ENCODE data around the gene ARIH2.
A peak's percentile ranks its signal among the peaks of the same experiment; 100 is the strongest.

ARIH2 gene

DNA sequence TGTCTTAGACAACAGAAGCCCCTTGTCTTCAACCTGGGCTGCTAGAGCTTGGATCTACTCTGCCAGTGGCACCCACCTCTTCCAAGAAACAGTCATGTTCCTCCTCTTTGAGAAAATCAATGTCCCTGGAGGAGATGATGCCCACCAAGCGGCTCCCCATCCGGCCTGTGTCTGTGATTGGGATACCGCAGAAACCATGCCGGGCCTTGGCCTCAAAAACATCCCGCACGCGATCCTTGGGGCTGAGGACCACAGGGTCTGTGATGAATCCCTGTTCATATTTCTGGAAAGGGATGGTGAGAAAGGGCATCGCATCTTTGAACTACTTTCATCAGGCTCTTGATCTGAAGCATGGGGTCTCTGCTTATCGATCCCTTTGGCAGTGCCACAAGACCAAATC is 109.0 kb downstream of the ARIH2 start:
- H3K4me1 Mint-ChIP-seq: peaks cover 53% of the 10 kb centered on the region
- no peaks in the 10 kb centered on the region for H3K9me3 Mint-ChIP-seq
- no peak overlapping the region for H3K27ac Mint-ChIP-seq
- no peaks in the 10 kb centered on the region for H3K27me3 Mint-ChIP-seq (ENCODE audit: low read depth, poor library complexity)
- TF ChIP-seq, protein P1, sequence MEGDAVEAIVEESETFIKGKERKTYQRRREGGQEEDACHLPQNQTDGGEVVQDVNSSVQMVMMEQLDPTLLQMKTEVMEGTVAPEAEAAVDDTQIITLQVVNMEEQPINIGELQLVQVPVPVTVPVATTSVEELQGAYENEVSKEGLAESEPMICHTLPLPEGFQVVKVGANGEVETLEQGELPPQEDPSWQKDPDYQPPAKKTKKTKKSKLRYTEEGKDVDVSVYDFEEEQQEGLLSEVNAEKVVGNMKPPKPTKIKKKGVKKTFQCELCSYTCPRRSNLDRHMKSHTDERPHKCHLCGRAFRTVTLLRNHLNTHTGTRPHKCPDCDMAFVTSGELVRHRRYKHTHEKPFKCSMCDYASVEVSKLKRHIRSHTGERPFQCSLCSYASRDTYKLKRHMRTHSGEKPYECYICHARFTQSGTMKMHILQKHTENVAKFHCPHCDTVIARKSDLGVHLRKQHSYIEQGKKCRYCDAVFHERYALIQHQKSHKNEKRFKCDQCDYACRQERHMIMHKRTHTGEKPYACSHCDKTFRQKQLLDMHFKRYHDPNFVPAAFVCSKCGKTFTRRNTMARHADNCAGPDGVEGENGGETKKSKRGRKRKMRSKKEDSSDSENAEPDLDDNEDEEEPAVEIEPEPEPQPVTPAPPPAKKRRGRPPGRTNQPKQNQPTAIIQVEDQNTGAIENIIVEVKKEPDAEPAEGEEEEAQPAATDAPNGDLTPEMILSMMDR (IDR thresholded peaks at IDR 0.05): no peak
- peak overlapping the region; percentile 95 for H3K4me3 Mint-ChIP-seq
- no peak for DNase-seq
- H3K36me3 Mint-ChIP-seq (ENCODE audit: low read depth): peaks cover 53% of the 10 kb centered on the region

DNA sequence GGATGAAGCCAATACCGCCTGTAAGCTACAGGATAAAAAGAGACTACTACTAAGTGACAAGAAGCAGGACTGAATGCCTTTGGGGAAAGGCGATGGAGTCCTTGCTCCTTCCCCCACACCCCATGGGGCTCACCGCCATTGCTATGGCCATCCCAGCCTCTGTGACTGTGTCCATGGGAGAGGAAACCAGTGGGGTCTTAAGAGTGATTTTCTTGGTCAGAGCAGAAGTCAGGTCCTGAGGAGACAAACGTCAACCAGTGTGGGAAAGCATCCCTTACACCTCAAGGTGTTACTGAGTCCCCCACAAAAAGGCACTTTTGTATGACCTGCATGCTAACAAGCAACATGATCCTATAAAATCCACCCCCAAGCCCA is 109.6 kb downstream of the ARIH2 start:
- Mint-ChIP-seq H3K27me3 (ENCODE audit: low read depth, poor library complexity) (no peaks in the 10 kb centered on the region), H3K4me3 (peak overlapping the region; percentile 95), H3K27ac (peak overlapping the region; percentile 88), H3K36me3 (ENCODE audit: low read depth) (peaks cover 56% of the 10 kb centered on the region), H3K4me1 (peaks cover 46% of the 10 kb centered on the region), H3K9me3 (no peaks in the 10 kb centered on the region)
- DNase-seq: no peak
- TF ChIP-seq, protein P1 (IDR thresholded peaks at IDR 0.05): no peak

DNA sequence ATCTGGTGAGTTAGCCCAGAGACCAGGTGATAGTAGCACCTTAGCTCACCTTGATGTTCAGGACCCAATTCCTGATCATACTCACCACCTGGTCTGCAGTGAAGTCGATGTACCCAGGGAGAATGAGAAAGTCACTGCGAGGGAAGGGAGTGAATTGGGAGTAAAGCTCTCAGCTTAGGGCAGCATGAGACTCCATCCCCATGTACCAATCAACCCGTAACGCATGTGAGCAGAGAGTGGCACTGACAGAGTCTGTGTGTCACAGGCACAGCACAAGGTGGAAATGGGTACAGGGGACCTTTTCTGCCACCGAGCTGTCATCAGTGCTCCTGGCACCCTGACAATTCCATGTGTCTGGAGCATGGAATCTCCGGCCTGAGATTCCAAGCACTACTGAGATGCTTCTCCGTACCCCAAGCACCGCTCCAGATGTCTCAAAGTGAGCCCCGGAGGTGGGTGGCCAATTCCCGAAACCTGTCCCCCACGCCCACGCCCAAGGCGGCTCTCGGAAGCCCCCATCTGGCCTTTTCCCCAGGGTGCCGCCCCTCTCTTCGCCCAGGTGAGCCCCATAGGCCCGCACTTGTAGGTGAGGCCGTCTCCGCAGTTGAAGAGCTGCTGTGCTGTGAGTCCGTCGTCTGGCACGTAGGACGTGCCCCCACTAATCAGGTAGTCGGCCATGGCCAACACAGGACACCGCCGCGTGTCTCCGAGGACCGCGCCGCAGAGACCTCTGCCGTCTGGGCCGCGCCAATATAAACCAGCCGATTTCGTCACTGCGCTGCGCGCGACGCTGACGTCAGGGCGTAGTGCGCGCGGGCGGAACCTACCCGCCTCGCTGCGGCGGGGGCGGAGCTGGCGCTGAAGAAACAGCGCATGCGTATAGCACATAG is 110.3 kb downstream of the ARIH2 start, which contains the start of gene IMPDH2:
Gene IMPDH2 (minus strand): TSS at position 726 of the 890 bp plus-strand sequence. CDS start 48 bp downstream, at position 678.
- peak; percentile 93 for DNase-seq
- Mint-ChIP-seq H3K27ac (peak within 1 kb of the TSS; percentile 96), H3K4me1 (peaks cover 40% of the 10 kb centered on the region), H3K4me3 (peak within 1 kb of the TSS; percentile 95), H3K27me3 (ENCODE audit: low read depth, poor library complexity) (no peaks in the 10 kb centered on the region), H3K36me3 (ENCODE audit: low read depth) (peaks cover 54% of the 10 kb centered on the region), H3K9me3 (no peaks in the 10 kb centered on the region)
- TF ChIP-seq, protein P1 (IDR thresholded peaks at IDR 0.05): no peak

DNA sequence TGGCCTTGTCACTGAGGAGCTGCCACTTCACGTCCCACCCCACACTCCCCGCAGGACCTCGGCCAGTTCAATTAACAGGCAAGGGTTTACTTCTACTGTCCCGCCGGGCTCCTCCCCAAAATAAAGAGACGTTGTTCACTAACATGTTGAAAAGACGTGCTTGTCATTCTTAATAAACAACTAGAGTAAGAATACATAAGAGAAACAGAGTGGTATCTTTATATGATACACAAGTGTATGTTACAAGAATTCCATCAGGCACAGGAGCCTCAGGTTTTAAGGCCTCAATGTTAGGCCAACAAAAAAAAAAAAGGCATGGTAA is 110.9 kb downstream of the ARIH2 start:
- DNase-seq: no peak
- no peaks in the 10 kb centered on the region for H3K27me3 Mint-ChIP-seq (ENCODE audit: low read depth, poor library complexity)
- peaks cover 56% of the 10 kb centered on the region for H3K36me3 Mint-ChIP-seq (ENCODE audit: low read depth)
- H3K9me3 Mint-ChIP-seq: no peaks in the 10 kb centered on the region
- H3K4me1 Mint-ChIP-seq: peaks cover 39% of the 10 kb centered on the region
- peak overlapping the region; percentile 95 for H3K4me3 Mint-ChIP-seq
- peak overlapping the region; percentile 96 for H3K27ac Mint-ChIP-seq
- TF ChIP-seq, protein P1 (IDR thresholded peaks at IDR 0.05): no peak

DNA sequence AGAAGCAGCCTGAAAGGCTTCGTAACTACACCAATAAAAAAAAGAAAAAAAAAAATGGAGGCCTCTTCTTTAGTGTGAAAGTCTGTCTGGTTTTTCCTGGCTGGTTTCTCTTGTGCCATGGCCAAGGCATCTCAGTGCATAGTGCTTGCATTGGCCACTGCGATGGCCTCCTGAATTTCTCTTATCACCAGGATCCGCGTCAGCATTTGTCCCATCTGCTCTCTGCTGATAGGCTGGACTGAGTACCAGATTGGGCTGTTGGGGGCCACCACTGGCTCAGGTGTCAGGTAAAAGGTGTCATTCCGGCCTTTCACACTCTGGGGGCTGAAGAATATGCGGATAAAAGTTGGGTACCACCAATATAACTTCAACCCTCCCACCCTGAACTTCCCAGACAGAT is 111.7 kb downstream of the ARIH2 start:
- Mint-ChIP-seq H3K4me3 (no peak overlapping the region), H3K9me3 (no peaks in the 10 kb centered on the region), H3K36me3 (ENCODE audit: low read depth) (peaks cover 56% of the 10 kb centered on the region), H3K4me1 (peaks cover 42% of the 10 kb centered on the region), H3K27me3 (ENCODE audit: low read depth, poor library complexity) (no peaks in the 10 kb centered on the region), H3K27ac (peak overlapping the region; percentile 51)
- TF ChIP-seq, protein P1 (IDR thresholded peaks at IDR 0.05): no peak
- no peak for DNase-seq
